Stimulated activated CD8-positive, alpha-beta memory T cell treated with anti-CD3 and anti-CD28 coated beads, Interleukin-15, amount 100 ng/mL, for 4 hours (primary cell): ENCODE results near the gene ORC1.

Source experiments
- DNase-seq, 2 donors: peaks; one replicate each; pipeline ENCODE4 v3.0.0-alpha.2; 2020; ENCODE audit warnings: low read depth in 2 of 2

ORC1 gene

DNA sequence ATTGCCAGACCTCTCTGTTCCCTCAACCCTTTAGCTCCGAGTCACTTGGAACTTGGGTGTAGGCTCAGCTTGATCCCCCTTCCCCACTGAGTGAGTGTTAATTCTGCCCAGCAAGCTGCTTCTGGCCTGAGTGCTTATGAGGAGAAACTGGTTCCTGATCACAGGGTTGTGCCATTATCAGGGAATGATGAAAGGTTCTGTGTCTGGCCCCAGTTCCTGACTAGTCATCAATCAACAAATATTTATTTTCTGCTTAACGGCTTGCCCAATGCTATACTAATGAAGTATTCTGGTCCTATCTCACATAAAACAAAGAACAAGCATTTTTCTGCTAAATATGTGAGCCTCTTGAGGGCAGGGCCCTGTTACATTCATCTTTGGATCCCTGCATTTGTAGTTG lies 59.0 kb downstream of the ORC1 start:
- DNase-seq = no peak

DNA sequence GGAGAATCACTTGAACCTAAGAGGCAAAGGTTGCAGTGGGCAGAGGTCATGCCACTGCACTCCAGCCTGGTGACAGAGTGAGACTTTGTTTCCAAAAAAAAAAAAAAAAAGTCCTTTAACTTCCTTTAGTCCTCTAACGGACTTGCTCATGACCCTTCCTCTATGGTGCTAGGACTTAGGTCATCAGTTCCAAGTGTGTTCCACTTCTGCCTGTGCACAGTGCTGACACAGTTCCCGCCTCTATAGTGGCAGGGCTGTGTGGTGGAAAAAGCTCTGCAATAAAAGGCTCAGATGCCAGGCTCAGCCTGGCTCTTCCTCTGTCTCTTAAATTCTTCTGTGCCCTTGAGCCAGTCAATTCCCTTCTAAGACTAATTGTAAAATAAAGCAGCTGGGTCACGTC lies 60.2 kb downstream of the ORC1 start:
- no peak for DNase-seq

DNA sequence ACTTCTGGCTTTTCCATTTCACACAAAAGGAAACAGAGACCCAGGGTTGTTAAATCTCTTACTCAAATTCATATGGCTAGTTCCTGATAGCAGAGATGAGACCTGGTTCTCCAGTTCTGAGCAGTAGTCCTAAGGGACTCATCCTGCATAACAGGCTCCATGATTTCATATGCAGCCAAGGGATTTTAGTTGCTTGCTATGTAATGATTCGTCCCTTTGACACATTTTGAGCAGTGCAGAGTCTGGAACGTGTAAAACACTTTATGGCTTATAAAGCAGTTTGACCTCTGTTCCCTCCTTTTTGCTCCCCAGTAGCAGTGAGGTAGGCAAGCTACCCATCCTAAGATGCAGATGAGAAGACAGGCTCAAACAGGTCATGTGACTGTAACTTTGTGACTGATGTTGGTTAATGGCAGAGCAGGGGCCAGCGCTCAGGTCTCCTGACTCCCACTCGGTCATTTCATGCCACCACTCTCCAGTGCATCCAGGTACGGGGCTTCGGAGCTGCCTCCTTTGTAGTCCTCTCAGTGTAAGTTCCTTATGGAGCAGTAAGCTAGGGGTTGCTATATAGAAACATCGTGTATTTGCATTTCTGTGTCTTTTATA lies 62.5 kb downstream of the ORC1 start:
- DNase-seq = no peak

DNA sequence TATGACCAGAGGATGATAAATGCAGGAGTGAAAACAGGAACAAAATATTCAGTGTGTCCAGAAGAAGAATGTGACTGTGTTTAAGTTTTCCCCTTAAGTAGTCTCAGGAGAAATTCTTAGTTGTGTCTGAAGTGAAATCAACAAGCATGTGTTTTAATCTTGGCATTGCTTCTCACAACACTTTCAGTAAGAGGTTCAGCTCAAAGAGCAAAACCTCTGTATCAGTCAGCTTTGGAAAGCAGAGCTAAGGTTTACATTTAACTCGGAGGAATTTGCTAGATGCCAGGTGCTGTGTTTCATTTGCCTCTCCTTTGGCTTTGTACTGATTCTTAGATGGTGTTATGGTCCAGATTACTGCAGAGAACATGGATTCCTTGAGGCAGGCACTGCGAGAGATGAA lies 66.8 kb downstream of the ORC1 start:
- DNase-seq = no peak

DNA sequence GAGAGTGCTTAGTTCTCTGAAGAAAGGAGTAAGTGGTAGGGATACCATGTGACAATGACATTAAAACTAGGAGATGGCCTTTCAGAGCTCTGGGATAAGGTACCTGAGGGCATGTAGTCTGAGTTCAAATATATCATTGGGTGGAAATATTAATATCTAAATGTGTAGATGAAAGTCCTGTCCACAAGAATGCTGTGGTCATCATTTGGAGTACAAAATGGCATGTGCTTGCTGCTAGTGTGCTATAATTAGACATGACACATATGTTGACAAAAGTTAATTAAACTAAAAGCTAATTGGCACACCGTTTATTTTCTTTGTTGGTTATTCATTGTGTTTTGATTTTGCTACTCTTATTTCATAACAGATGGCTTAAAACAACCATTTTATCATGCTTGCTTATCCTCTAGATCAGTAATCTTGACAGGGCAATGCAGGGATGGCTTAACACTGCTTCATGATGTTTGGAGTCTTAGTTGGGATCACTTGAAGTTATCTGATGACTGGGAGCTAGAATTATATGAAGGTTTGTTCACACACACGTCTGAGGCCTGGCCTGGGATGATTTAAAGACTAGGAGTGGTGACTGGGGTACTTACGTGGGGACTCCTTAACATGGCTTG lies 69.2 kb downstream of the ORC1 start:
- DNase-seq = no peak

DNA sequence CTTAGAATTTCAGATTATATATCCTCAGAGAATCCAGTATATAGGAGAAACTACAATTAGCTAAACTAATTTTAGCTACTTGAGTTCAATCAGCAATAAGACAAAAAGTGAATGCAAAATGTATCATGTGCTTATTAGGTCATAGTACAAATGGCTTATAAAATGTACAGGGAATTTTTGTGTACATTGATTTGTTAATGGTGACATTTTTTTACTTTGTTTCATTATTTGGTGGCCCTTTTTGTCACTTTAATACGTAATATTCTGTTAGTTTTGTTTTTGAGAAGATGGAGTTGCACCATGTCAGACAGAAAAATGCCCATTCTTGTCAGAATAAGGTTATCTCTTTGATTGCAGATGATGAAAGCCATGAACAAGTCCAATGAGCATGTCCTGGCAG lies 71.8 kb downstream of the ORC1 start:
- DNase-seq = no peak

GRCh38 chr1:52328615-52329014 lies 75.6 kb downstream of the ORC1 start:
- DNase-seq = no peak

DNA sequence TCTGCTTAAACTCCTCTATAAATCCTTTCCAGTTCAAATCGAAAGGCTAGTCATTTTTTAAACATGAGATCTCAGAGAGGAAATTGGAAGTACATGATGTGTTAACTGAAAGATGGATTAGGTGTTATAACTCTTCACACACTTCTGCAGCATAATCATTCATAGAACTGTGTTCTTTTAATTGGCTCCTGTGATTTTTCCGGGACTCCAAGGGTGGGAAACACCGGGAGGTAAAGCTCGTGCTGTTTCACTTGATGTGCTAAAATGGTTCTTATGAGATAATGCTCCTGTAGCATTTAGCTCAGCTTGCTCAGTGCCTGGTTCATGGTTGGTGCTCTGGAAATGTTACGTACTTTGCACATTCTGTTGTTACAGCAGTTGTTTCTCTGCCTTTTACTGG lies 78.4 kb downstream of the ORC1 start:
- no peak for DNase-seq

DNA sequence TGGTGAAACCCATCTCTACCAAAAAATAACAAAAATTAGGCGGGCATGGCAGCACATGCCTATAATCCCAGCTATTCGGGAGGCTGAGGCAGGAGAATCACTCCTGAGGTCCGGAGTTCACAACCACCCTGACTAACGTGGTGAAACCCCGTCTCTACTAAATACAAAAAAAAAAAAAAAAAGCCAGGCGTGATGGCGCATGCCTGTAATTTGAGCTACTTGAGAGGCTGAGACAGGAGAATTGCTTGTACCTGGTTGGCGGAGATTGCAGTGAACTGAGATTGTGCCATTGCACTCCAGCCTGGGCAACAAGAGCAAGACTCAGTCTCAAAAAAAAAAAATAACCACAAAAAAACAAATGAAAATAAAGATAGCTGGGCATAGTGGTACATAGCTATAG lies 80.5 kb downstream of the ORC1 start:
- no peak for DNase-seq
